GM15510 (cell line): ENCODE results near the gene RIN3.

ENCODE experiments used
- POLR2A ChIP-seq: IDR thresholded peaks from 3 replicates; pipeline ENCODE4 v1.6.1; 2011; ENCODE audit warnings: borderline replicate concordance; ENCODE audit not compliant: insufficient read length; ENCODE audit errors: extremely low read depth

Gene RIN3

GRCh38 chr14:92515546-92516343 is 2.2 kb downstream of the RIN3 start:
- no peak for TF ChIP-seq POLR2A

- TF ChIP-seq POLR2A = no peak
These were observed 2.9 kb downstream of the RIN3 start for GRCh38 chr14:92516344-92516965.

- no peak for TF ChIP-seq POLR2A
These were observed 3.5 kb downstream of the RIN3 start for GRCh38 chr14:92516966-92517506.

GRCh38 chr14:92517761-92518160 is 4.2 kb downstream of the RIN3 start:
- TF ChIP-seq POLR2A = no peak

- no peak for TF ChIP-seq POLR2A
These were observed 5.9 kb downstream of the RIN3 start for GRCh38 chr14:92519246-92520101.

GRCh38 chr14:92520102-92521057 is 6.8 kb downstream of the RIN3 start:
- TF ChIP-seq POLR2A = no peak

GRCh38 chr14:92521058-92521415 is 7.5 kb downstream of the RIN3 start:
- no peak for TF ChIP-seq POLR2A

- no peak for TF ChIP-seq POLR2A
These were observed 10.2 kb downstream of the RIN3 start for GRCh38 chr14:92523752-92524151.

GRCh38 chr14:92524602-92525185 is 11.1 kb downstream of the RIN3 start:
- TF ChIP-seq POLR2A = no peak

- no peak for TF ChIP-seq POLR2A
These were observed 11.9 kb downstream of the RIN3 start for GRCh38 chr14:92525322-92526095.

- no peak for TF ChIP-seq POLR2A
These were observed 14.1 kb downstream of the RIN3 start for GRCh38 chr14:92527721-92528120.

- no peak for TF ChIP-seq POLR2A
These were observed 15.0 kb downstream of the RIN3 start for GRCh38 chr14:92528486-92529100.

GRCh38 chr14:92529903-92530302 is 16.3 kb downstream of the RIN3 start:
- TF ChIP-seq POLR2A = no peak
